Measurements from ENCODE around the gene NUP62CL. TPM values are rescaled to one million over a fixed set of nuclear protein-coding genes. Genes with fewer than 3 reads are reported as not detected.
A peak's percentile ranks its signal among the peaks of the same experiment; 100 is the strongest.
"Not testable (repeated sequence)": the region's sequence is repeated elsewhere in the genome, so short reads cannot be mapped to it uniquely, and the experiment has no call there.

Gene NUP62CL, protein sequence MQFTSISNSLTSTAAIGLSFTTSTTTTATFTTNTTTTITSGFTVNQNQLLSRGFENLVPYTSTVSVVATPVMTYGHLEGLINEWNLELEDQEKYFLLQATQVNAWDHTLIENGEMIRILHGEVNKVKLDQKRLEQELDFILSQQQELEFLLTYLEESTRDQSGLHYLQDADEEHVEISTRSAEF
- 0.51 TPM for total RNA-seq
- long read RNA-seq = 0 reads

GRCh38 chrX:107205770-107206696 lies at the start of gene NUP62CL, which contains the start of gene DNAAF6:
TSS of gene NUP62CL (minus strand) at chrX:107206433. CDS start at chrX:107175146, 31,287 bp downstream.
TSS of gene DNAAF6 (plus strand) at chrX:107206611. CDS start at chrX:107212876, 6,265 bp downstream.
- peak; percentile 83 for ATAC-seq
- DNase-seq (ENCODE audit: missing footprints) = peak; percentile 69
- intact Hi-C loops (cut with DNase I) = no loop called here

- intact Hi-C loops (cut with DNase I) = no loop called here
- ATAC-seq (no peak), DNase-seq (ENCODE audit: missing footprints) (no peak)
Observed at GRCh38 chrX:107228486-107228819, 22.2 kb upstream of the NUP62CL start.

GRCh38 chrX:107227780-107228485 lies 21.7 kb upstream of the NUP62CL start:
- DNase-seq (ENCODE audit: missing footprints) (no peak), ATAC-seq (no peak)
- intact Hi-C loops (cut with DNase I) = no loop called here

GRCh38 chrX:107226757-107227156 lies 20.5 kb upstream of the NUP62CL start:
- no peak for ATAC-seq
- intact Hi-C loops (cut with DNase I) = no loop called here

GRCh38 chrX:107213477-107213876 lies 7.2 kb upstream of the NUP62CL start:
- ATAC-seq = no peak
- intact Hi-C loops (cut with DNase I) = no loop called here
- DNase-seq (ENCODE audit: missing footprints) = no peak

More at GRCh38 chrX:107226757-107227156, 20.5 kb upstream of the NUP62CL start:
- no peak for DNase-seq (ENCODE audit: missing footprints)

DNA sequence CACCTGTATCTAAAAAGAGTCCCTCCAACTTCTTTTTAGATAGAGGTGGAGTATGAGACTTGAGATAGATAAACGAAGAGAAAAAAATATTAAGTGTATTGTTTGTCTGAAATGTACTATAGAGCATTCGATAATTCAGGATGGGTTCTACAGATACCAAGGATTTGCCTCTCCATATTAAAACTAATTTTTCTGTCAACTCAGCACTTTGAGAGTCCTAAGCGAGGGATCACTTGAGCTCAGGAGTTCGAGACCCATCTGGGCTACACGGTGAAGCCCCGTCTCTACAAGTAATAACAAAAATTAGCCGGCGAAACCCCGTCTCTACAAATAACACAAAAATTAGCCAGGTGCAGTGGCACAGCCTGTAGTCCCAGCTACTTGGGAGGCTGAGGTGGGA lies 1.7 kb upstream of the NUP62CL start:
- intact Hi-C loops (cut with DNase I) = no loop called here
- no peak for DNase-seq (ENCODE audit: missing footprints)
- no peak for ATAC-seq

DNA sequence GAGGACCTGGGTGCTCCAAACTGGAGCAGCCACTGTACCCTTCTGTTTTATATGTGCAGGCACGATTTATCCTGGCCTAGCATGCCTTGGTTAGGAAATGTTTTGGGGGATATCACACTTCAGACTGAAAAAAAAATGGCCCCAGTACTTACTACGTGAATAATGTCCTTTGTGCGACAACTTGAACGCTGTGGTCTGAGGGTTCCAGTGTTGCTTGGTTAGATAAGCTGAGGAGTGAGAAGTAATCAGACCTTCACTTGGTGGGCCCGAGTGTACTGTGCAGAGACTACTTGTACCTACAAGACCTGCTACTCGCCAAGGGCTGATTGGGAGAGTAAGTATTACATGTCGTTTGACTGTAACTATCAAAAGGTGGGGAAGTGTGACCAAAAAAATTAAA lies 856 bp upstream of the NUP62CL start:
- intact Hi-C loops (cut with DNase I) = no loop called here
- no peak for ATAC-seq
- no peak for DNase-seq (ENCODE audit: missing footprints)

DNA sequence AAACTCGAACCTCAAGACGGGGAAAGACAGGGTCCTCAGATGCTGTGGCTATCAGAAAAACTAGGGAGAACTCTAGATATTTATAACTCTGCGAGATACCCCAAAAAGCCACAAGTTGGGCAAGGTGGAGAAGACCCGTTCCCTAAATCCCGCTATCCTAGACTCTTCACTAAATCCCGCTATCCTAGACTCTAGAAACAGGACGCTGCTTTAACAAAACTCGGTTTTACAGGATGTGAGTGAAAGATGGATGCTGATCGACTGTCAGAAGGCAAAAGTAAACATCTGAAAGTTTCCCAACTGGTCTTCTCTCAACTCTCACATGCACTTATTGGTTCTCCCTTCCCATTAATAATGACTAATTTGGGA lies 448 bp upstream of the NUP62CL start:
- intact Hi-C loops (cut with DNase I) = no loop called here
- ATAC-seq (no peak), DNase-seq (ENCODE audit: missing footprints) (no peak)

GRCh38 chrX:107204068-107204605 lies 2.1 kb downstream of the NUP62CL start:
- ATAC-seq = no peak
- no peak for DNase-seq (ENCODE audit: missing footprints)
- intact Hi-C loops (cut with DNase I) = no loop called here

GRCh38 chrX:107199491-107199890 lies 6.7 kb downstream of the NUP62CL start:
- ATAC-seq (no peak), DNase-seq (ENCODE audit: missing footprints) (no peak)
- intact Hi-C loops (cut with DNase I) = no loop called here

GRCh38 chrX:107198074-107198473 lies 8.2 kb downstream of the NUP62CL start:
- intact Hi-C loops (cut with DNase I); DNase-seq (ENCODE audit: missing footprints); ATAC-seq: not testable (repeated sequence)

GRCh38 chrX:107197319-107197718 lies 8.9 kb downstream of the NUP62CL start:
- DNase-seq (ENCODE audit: missing footprints) = no peak
- intact Hi-C loops (cut with DNase I) = no loop called here
- no peak for ATAC-seq

DNA sequence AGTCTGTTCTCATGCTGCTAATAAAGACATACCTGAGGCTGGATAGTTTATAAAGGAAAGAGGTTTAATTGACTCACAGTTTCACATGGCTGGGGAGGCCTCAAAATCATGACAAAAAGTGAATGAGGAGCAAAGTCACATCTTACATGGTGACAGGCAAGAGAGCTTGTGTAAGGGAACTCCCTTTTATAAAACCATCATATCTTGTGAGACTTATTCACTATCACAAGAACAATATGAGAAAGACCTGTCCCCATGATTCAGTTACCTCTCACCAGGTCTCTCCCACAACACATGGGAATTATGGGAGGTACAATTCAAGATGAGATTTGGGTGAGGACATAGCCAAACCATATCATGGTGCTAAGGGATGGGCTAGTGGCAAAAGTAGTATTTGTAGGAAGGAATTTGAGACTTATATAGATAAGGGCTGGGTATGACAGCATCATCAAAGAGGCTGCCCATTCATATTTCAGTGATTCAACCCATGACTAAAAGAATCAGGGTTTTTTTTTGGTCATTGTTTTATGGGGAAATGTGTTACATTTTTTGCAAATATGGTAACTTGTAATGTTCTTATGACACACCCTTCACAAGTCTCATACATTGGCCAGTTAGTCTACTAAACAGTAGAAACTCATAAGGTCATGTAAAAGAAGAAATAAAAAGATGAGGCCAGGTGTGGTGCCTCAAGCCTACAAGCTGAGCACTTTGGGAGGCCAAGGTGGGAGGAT lies 34.7 kb downstream of the NUP62CL start:
- ATAC-seq = no peak
- intact Hi-C loops (cut with DNase I) = no loop called here
- DNase-seq (ENCODE audit: missing footprints) = no peak

GRCh38 chrX:107168712-107169111 lies 37.5 kb downstream of the NUP62CL start:
- ATAC-seq (no peak), DNase-seq (ENCODE audit: missing footprints) (no peak)
- intact Hi-C loops (cut with DNase I) = no loop called here

DNA sequence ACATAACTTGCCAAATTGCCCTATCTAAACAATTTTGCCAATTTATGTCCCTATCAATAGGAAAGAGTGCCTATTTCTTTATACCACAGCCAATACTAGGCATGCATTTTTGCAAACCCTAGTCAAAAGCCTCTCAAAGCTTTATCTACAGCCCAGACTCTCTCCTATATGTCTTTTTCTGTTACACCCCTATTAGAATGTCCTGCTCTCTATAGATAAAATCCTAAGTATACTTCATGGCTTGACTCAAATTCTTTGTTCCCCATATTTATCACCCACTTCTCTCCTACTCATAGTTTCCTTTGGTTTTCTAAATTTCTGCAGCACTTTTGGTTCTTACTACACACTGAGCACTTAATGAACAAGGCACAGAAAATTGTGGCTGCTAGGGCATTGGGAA lies 38.0 kb downstream of the NUP62CL start:
- intact Hi-C loops (cut with DNase I) = no loop called here
- DNase-seq (ENCODE audit: missing footprints) = no peak
- ATAC-seq = no peak

GRCh38 chrX:107167163-107167921 lies 38.9 kb downstream of the NUP62CL start:
- intact Hi-C loops (cut with DNase I) = no loop called here
- ATAC-seq = no peak

GRCh38 chrX:107157618-107158017 lies 48.6 kb downstream of the NUP62CL start:
- ATAC-seq; intact Hi-C loops (cut with DNase I); DNase-seq (ENCODE audit: missing footprints): not testable (repeated sequence)

More at GRCh38 chrX:107167163-107167921, 38.9 kb downstream of the NUP62CL start:
- DNase-seq (ENCODE audit: missing footprints) = no peak

Measured in Right ventricle myocardium inferior (tissue), 1 donor.